HG03196 (cell line): ENCODE results near the gene MYH10.

Experiments
- ATAC-seq: cut with Tn5 transposase; IDR thresholded peaks from one replicate; pipeline ENCODE4 v1.9.1; 2021; ENCODE audit not compliant: unreplicated experiment

Gene MYH10

DNA sequence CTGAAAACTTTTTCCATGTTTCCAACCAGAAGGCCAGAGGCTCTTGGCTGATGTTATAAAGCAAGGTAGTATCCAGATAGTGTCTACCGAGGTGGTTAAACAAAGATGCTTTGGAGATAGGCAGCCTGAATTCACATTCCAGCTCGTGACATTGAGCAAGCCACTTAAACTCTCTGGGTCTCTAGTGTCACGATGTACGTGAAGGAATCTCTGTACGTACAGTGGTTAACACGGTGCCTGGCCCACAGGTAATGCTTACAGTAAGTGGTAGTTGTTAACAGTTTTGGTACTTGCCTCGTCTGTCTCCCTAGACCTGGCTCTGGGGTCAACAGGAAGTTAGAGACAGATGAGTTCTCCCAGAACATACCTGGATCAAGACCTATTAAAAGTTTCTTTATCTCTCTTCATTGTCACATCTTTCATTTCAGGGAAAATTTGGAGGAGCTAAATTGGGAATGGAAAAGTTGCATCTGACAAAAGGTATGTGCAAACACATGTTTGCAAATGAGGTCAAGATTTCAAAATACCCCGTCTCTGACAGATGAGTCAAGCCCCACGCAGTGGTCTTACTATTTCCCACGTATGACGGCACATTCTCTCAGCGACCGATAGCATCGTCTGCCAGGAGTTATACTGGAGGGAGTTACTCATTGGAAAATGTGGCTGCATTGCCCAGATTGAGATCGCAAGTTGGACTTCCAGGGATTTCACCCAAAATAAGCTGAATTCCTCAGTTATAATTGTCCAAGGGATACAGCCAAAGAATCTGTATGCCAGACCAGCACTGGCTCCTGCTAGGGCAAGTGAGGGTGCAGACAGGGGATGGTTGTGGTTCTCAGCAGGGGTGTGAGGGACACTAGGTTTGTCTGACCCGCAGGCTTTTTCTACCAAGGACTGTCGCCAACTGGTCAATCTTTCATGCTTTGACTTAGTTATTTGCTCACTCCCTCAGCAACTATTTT is 18.9 kb upstream of the MYH10 start:
- ATAC-seq: no peak

DNA sequence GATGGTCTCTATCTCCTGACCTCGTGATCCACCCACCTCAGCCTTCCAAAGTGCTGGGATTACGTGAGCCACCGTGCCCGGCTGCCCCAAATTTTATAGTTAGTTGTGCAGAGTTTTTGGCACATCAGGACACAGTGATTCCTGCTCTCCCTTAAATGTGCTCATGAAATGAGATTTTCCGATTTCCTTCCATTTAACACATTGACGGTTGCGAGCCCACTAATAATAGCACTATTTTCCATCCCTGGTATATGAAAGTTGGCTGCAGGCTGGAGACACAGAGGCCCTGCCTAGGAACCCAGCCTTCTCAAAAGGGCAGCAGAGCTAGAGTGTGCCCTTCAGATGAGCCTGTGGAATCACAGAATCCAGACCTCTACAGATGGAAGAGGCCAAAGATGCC is 17.4 kb upstream of the MYH10 start:
- ATAC-seq: no peak

DNA sequence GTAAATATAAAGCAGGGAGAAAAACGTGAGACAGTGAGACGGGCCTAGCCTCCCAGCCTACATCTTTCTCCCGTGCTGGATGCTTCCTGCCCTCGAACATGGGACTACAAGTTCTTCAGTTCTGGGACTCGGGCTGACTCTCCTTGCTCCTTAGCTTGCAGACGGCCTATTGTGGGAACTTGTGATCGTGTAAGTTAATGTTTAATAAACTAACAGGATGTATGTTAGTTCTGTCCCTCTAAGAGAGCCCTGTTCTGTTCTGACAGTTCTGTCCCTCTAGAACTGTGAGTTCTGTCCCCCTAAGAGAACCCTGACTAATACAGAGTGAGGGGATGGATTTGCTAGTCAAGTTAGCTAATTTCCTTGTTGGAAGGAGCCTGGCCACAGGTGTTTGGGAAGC is 16.7 kb upstream of the MYH10 start:
- ATAC-seq: no peak

DNA sequence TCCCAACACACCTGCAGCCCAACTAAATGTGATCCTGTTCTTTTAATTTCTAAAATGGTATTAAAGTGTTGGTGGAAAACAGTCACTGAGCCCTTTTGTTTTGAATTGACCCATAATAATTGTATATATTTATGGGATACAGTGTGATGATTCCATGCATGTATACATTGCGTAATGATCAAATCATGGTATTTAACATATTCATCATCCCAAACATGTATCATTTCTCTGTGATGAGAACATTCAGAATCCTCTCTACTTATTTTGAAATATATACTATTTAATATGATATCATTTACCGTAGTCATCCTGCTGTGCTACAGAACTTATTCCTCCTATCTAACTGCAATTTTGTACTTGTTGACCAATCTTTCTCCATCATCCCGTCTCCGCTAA is 14.0 kb upstream of the MYH10 start:
- ATAC-seq: no peak

DNA sequence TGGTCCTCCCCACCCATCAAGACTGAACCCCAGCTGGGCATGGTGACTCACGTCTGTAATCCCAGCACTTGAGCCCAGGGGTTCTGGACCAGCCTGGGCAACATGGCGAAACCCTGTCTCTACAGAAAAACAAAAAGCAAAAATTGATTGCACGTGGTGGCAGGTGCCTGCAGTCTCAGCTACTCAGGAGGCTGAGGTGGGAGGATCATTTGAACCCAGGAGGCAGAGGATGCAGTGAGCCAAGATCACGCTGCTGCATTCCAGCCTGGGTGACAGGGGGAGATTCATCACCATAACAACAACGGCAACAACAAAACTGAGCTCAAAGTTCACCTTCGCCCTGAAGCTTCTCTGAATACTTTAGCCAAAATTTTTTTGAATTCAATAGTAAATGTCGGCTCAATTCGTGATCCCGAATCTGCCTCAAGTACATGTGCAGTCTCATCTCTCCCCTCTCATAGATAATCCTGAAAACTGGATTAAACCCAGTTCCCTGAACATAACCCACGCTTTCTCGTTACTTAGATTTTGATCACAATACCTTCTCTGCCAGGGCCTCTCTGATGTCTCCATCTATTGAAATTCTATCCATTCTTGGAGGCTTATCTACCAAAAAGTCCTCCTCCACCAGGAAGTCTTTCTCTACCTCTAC is 13.5 kb upstream of the MYH10 start:
- no peak for ATAC-seq

DNA sequence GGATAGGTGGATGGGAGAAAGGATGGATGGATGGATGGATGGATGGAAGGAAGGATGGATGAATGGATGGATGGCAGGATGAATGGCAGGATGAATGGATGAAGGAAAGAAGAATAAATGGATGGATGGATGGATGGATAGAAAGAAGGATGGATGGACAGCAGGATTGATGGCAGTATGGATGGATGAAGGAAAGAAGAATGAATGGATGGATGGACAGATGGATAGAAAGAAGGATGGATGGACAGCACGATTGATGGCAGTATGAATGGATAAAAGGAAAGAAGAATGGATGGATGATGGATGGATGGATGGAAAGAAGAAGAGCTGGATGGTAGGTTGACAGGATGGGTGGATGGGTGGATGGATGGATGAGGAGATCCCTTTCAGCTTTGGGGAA is 9.2 kb upstream of the MYH10 start:
- ATAC-seq: no peak

DNA sequence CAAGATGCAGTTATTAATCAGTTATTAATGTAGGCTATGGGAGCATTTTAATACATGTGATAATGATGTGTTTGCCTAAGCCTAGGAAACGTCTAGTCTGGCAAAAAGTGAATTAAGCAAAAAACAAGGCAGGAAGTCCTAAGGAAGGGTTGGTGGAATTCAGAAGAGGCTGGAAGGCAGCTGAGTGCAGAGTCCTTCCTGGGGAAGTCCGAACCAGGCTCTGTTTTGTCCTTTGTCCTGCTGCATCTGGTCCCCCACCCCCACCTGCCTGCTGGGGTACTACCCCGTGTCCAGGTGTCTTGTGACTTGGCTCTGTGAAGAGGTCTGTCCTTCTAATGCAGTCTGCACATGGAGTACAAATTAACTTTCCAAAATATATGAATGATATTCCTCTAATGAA is 1.5 kb upstream of the MYH10 start:
- ATAC-seq: no peak

DNA sequence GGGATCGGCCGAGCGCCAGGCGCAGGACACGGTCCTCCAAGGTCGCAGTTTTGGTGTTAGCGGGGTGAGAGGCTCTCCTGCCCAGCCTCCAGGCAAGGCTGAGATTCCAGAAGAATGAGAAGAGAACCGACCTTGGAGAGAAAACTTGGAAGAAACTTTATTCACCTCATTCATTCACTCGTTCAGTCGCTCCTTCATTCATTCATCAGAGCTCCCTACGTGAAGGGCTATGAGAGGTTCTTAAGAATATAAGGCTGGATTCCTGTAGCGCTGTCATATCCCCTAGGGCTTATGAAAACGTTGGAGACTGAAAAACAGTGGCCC is 991 bp upstream of the MYH10 start:
- ATAC-seq: no peak

DNA sequence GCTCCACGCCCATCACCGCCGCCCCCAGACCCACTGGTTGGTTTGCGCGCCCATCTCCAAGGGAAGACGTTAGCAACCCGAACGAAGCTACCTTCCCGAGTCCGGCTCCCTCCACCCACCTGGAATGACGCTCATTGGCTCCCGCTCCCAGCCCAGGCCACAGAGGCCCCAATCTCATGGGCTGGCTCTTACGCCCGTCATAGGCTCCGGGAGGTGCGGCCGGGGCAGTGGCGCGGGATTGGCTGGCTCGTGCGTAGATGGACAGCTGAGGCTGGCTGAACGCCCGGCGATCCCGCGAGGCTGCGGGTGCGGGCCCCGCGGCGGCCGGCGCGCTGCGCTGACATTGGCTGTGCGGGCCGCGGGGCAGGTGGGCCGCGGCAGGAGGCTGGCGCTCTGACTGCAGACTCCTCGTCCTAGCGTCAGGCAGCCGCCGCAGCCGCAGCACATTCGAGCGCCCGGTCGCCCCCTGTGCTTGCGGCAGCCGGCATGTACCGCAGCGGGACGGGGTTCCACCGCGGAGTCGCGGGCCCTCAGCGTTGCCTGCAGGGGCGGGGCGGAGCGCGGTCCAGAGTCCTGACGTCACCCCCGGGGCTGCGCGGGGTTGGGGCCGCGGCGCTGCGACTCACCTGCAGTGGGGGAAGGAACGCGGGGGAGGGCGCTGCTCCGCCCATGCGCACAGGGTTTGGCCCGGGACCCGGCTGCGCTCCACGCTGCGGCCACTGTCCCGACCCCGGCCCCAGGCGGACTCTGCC is 453 bp upstream of the MYH10 start:
- ATAC-seq: peak; percentile 96

DNA sequence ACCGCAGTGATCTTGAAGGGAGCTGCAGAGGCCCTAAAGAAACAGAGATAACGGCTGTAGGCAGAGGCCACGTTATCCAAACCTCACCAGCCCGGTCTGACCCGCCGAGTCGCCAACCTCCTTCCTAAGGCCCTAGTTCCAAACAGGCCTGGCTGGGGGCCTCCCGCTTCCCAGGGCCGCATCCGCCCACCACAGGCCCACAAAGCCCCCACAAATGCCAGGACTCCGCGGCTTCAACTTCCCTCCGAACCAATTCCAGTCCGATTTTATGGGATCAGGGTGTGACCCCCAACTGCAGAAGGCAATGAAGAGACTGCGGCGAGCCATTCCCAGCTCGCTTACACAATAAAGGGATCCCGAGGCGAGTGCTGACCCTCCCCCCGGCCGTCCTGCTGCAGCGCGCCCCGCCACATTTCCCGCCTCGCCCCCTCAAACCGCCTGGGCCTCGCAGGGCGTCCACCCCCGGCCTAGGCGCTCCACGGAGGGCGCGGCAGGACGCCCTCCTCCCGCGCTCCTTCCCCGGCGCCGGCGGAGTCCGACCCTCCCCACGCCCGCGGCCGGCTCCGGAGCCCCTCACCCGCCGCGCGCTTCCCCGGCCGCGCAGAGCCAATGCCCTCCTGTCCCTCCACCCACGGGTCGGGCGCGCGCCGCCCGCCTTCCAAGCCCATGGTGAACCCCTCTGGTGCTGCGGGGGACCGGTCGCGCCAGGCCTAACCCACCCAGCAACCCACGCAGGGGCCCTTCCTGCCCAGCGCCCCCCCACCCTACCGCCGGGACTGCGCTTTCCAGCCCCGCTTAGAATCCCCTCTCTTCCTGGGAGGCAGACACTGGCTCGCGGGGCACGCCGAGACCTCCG is 926 bp downstream of the MYH10 start:
- no peak for ATAC-seq

DNA sequence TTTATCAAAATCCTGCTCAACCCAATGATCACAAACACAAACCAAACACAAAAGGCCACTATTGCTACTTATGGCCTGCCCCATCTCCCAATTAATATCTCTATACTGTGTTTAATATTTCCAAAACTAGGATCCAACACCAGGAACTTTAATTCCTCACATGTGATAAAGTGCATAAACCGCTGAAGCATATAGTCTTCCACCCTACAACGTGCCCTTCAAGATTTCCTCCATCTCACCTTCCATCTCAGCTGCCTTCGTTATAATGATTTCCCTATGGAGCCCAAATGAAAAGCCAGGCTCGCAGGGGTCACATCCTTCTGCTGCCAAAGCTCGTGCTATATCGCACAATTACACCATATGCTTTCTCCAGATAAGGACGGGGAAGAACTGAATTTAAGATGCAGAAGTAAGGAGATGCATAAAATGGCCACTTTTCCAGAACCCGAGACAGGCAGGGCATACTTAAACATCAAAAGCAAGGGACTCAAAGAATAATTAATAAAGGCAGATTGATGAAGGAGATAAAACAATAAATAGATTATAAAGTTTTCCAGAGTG is 1.8 kb downstream of the MYH10 start:
- ATAC-seq: no peak

DNA sequence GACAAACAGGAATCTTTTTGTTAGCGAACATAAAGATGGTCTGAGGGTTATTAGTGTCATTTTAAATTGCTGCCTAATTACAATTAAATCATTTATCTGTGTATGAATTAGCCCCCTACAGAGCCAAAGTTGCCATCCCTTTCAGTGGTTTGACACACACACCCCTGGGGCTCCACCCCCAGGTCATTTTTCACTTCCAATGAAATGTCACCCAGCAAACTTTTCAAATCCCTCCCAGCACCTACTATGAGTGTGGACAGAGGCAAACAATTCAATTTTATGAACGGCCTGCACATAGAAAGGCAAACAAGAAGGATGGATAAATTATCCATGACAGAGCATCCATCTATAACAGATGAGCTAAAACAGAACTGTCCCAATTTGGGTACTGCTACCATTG is 2.4 kb downstream of the MYH10 start:
- no peak for ATAC-seq

DNA sequence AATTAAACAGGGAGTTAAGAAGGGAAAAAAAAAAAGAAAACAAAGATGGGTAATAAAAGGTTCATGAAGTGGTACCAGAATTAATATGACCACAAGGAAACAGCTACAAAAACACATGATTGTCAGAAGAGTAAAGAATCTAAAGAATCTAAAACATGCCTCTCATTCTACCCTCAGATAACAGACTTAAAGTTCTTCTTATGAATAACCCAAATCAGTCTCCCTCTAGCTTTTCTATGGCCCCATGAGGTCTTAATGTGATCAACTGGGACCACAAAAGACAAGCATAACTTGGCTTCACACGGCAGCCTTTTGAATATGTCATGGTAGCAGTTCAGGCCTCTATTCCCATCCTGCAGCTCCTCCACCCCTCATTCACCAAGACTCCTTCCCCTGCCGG is 6.9 kb downstream of the MYH10 start:
- ATAC-seq: no peak

DNA sequence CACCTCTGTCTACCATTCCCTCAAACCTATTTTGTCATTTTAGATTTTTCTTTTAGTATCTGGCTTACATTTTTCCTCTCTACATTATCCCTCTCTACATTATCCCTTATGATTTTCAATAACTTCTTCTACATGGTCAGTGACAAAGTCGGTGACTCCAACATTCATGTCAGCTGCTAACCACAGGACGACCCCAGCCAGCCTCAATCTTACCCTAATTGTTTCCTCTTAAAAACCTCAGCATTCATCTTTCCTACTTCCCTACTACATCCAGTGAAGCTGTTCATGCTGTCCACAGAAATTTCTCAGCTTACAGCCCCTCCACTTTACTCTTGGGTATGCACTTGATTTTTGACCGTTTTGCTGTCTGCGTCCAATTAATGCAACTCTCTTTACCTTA is 8.3 kb downstream of the MYH10 start:
- no peak for ATAC-seq

DNA sequence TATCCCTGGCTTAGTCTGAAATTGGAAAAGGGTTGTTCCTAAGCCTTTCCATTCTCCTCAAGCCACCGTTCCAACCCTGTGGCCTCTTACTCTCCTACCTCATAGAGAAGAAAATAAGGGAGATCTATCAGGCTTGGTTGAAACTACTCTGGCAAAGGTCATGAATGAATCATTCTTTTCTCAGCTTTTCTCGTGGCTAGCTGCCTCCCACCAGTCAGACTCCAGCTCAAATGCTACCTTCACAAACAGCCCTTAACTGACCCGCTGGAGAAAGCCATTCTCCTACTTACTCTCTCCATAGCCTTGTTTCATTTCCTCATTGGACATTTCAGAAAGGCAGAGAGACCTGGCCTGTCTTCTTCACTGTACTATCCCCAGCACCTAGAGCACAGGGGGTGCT is 8.9 kb downstream of the MYH10 start:
- no peak for ATAC-seq

DNA sequence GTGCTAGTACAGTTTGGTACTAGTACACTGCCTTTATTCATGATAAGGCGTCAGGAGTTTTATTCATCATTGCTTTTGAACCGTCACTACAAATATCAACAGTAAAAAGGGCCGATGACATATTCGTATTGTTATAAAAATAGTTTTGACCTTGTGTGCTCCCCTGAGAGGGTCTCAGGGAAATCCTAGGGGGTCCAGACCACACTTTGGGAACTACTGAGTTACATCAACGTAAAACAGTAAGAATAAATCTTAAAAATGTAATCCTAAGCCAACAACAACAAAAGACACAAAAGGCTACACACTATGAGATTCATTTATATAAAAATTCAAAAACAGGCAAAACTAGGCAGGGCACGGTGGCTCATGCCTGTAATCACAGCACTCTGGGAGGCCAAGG is 11.2 kb downstream of the MYH10 start:
- no peak for ATAC-seq

DNA sequence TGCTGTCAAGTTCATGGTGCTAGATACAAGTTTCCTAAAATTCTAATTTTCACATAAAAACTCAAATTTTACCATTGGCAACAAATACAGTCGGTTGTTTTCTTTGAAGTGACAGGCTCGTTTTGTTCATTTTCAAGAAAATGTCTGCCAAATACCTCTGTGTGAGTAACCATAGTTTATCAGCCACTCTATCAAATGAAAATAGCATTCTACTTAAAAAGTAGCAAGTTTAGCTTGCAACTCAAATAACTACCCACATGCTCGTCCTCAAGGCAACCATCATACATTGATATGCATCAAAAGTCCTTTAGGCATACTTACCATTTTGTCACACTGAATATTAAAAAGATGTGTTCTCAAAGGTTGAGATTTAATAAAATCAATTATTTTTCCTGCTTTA is 11.7 kb downstream of the MYH10 start:
- ATAC-seq: no peak

DNA sequence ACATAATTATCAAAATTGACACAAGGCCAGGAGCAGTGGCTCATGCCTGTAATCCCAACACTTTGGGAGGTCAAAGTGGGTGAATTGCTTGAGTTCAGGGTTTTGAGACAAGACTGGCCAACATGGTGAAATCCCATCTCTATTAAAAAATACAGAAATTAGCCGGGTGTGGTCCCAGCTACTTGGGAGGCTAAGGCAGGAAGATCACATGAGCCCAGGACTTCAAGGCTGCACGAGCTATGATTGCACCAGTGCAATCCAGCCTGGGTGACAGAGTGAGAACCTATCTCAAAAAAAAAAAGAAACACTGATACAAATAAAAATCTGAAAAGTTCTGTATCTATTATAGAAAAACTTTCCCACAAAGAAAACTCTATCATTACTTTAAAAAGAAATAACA is 15.5 kb downstream of the MYH10 start:
- no peak for ATAC-seq

DNA sequence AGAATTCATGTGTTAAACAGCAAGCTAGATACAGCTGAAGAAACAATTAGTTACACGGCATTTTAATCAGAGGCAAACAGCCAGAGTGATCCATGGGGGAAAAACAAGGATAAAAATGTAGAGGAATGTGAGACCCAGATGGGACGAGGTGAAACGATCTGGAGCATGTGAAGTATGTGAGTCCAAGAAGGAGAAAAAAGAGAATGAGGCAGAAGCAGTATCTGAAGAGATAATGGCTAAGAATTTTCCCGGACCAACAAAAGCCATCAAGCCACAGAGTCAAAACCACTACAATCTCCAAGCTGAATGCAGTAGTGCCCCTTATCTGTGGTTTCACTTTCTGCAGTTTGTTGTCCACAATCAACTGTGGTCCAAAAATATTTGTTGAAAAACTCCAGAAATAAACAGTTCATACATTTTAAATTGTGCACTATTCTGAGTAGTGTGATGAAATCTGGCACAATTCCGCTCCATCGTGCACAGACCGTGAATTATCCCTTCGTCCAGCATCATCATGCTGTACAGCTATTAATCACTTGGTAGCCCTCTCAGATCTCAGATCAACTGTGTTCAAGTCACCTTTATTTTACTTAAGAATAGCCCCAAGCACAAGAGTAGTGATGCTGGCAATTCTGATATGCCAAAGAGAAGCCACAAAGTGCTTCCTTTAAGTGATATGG is 18.8 kb downstream of the MYH10 start:
- no peak for ATAC-seq

DNA sequence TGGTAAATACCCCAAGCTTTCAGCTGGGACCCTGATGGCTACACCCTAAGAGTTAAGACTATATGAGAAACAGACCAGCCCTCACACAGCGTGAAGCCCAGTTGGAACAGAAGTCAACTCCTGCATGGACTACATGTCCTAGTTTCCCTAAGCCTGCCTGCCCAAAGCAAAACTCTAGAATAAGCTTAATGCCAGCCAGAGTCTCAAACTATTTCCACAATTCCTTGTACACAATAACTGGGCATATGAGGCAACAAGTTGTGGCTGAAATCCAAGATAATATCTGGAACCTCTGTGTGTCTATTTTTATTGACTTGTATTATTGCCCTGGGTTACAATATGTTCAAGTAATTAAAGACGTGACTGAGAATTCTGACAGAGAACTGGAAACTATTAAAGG is 19.4 kb downstream of the MYH10 start:
- ATAC-seq: no peak
